H1 (cell line): Measurements from ENCODE around the gene HHAT. TPM values are rescaled to one million over a fixed set of nuclear protein-coding genes. Genes with fewer than 3 reads are reported as not detected.
A peak's percentile ranks its signal among the peaks of the same experiment; 100 is the strongest.

Experiments
- CTCF ChIA-PET: fragments of 300-600 bp; sonication (Branson Sonifier 250); formaldehyde crosslinking; loops from one replicate; lab custom pipeline; 2021; ENCODE audit not compliant: partially characterized antibody; lab: Charles Lee
- POLR2A ChIA-PET: fragments of 300-600 bp; sonication (Branson Sonifier 250); formaldehyde crosslinking; loops from one replicate; lab custom pipeline; 2021; ENCODE audit warnings: inconsistent platforms; ENCODE audit not compliant: partially characterized antibody; lab: Charles Lee
- DNase-seq, 2 experiments: peaks; one replicate each; pipeline versions ENCODE4 v3.0.0 to v3.0.0-alpha.2; 2010 to 2022; ENCODE audit warnings: low spot score in 2 of 2, low read depth in 1 of 2, mixed read lengths in 1 of 2
- FAIRE-seq: peaks from 2 replicates; lab custom pipeline; 2011; peaks lifted over from hg19 to GRCh38; lab: Jason Lieb, UNC
- H2AFZ ChIP-seq: 2 replicates; pipeline ENCODE4 v1.8.1; 2012; ENCODE audit warnings: low read length, inconsistent platforms
- H2AK5ac ChIP-seq: 2 replicates; pipeline ENCODE4 v1.6.1; 2013; ENCODE audit warnings: low read depth, low read length
- H2BK120ac ChIP-seq: replicated peaks from 2 replicates; pipeline ENCODE3; 2013; ENCODE audit warnings: low read depth, low read length, inconsistent platforms
- H2BK12ac ChIP-seq: 2 replicates; pipeline ENCODE4 v1.6.1; 2013; ENCODE audit warnings: low read depth, low read length
- H2BK15ac ChIP-seq: 2 replicates; pipeline ENCODE4 v1.6.1; 2013; ENCODE audit warnings: low read length
- H2BK20ac ChIP-seq: 2 replicates; pipeline ENCODE4 v1.6.1; 2013; ENCODE audit warnings: low read length
- H2BK5ac ChIP-seq: 2 replicates; pipeline ENCODE4 v1.6.1; 2013; ENCODE audit warnings: low read depth, low read length
- H3K14ac ChIP-seq: 2 replicates; pipeline ENCODE4 v1.6.1; 2013; ENCODE audit warnings: inconsistent platforms; ENCODE audit not compliant: insufficient read length
- H3K18ac ChIP-seq: 2 replicates; pipeline ENCODE4 v1.6.1; 2013; ENCODE audit warnings: low read length; ENCODE audit errors: extremely low read depth
- H3K23ac ChIP-seq: 2 replicates; pipeline ENCODE4 v1.6.1; 2013; ENCODE audit warnings: inconsistent platforms; ENCODE audit not compliant: insufficient read length
- H3K23me2 ChIP-seq: 2 replicates; pipeline ENCODE4 v1.6.1; 2013; ENCODE audit warnings: low read depth, low read length
- H3K27ac ChIP-seq: 2 replicates; pipeline ENCODE4 v1.6.1; 2011; ENCODE audit warnings: low read depth, low read length, inconsistent platforms
- H3K27me3 ChIP-seq, 4 experiments: replicated peaks in 1 of 4; 1 replicate in 1 of 4; 2 replicates in 3 of 4; pipeline versions ENCODE4 v1.6.1 to v1.8.1; 2011 to 2013; ENCODE audit warnings: low read length in 3 of 4, mild to moderate bottlenecking in 3 of 4, inconsistent platforms in 2 of 4, mixed read lengths in 2 of 4, moderate library complexity in 1 of 4; ENCODE audit not compliant: control insufficient read depth in 3 of 4, insufficient read depth in 3 of 4; ENCODE audit errors: extremely low read depth in 1 of 4
- H3K36me3 ChIP-seq, 4 experiments: 2 replicates each; pipeline versions ENCODE4 v1.6.1 to v1.8.1; 2011 to 2013; ENCODE audit warnings: mild to moderate bottlenecking in 4 of 4, low read length in 3 of 4, moderate library complexity in 2 of 4, control low read depth in 1 of 4, inconsistent platforms in 1 of 4; ENCODE audit not compliant: insufficient read depth in 4 of 4, control insufficient read depth in 2 of 4
- H3K4ac ChIP-seq: replicated peaks from 2 replicates; pipeline ENCODE3; 2013; ENCODE audit warnings: low read length, low read depth, mixed read lengths, inconsistent platforms; ENCODE audit not compliant: insufficient read length
- H3K4me1 ChIP-seq, 4 experiments: replicated peaks in 1 of 4; 1 replicate in 1 of 4; 2 replicates in 3 of 4; pipeline versions ENCODE4 v1.6.1 to v1.8.1; 2011 to 2013; ENCODE audit warnings: low read length in 3 of 4, inconsistent platforms in 2 of 4, mixed read lengths in 1 of 4; ENCODE audit not compliant: insufficient read depth in 4 of 4, control insufficient read depth in 3 of 4
- H3K4me2 ChIP-seq, 2 experiments: 2 replicates each; pipeline versions ENCODE4 v1.6.1 to v1.8.1; 2011 to 2013; ENCODE audit warnings: low read depth in 2 of 2, low read length in 2 of 2, control low read depth in 1 of 2, inconsistent platforms in 1 of 2, mild to moderate bottlenecking in 1 of 2; ENCODE audit not compliant: insufficient read depth in 1 of 2
- H3K4me3 ChIP-seq, 4 experiments: fragments of 200-600, 300-600 bp in 1 of 4; sonication (generic), shearing (Covaris generic), sonication (Bioruptor Twin) in 1 of 4; 2 replicates each; pipeline versions ENCODE4 v1.5.1 to v1.8.1; 2011 to 2016; ENCODE audit warnings: low read length in 4 of 4, low read depth in 3 of 4, control low read depth in 2 of 4, inconsistent platforms in 2 of 4, mild to moderate bottlenecking in 2 of 4, mixed read lengths in 1 of 4, moderate library complexity in 1 of 4; ENCODE audit not compliant: insufficient read depth in 2 of 4; ENCODE audit errors: extremely low read depth in 1 of 4
- H3K56ac ChIP-seq: replicated peaks from 2 replicates; pipeline ENCODE3; 2013; ENCODE audit warnings: low read depth, mild to moderate bottlenecking, mixed read lengths, low read length, inconsistent platforms; ENCODE audit not compliant: insufficient read length
- H3K79me1 ChIP-seq: 2 replicates; pipeline ENCODE4 v1.6.1; 2013; ENCODE audit warnings: low read depth, low read length, control low read depth
- H3K79me2 ChIP-seq, 2 experiments: 2 replicates each; pipeline versions ENCODE4 v1.6.1 to v1.8.1; 2012 to 2013; ENCODE audit warnings: low read length in 2 of 2, mild to moderate bottlenecking in 2 of 2, inconsistent platforms in 1 of 2; ENCODE audit not compliant: insufficient read depth in 2 of 2, control insufficient read depth in 1 of 2
- H3K9ac ChIP-seq, 4 experiments: replicated peaks in 1 of 4; 1 replicate in 1 of 4; 2 replicates in 3 of 4; pipeline versions ENCODE4 v1.6.1 to v1.8.1; 2011 to 2013; ENCODE audit warnings: low read depth in 3 of 4, low read length in 3 of 4, control low read depth in 2 of 4, mild to moderate bottlenecking in 2 of 4, moderate library complexity in 2 of 4, inconsistent platforms in 1 of 4; ENCODE audit errors: extremely low read depth in 1 of 4
- H3K9me3 ChIP-seq, 2 experiments: 2 replicates each; pipeline versions ENCODE4 v1.6.1 to v1.8.1; 2012 to 2013; ENCODE audit warnings: mild to moderate bottlenecking in 2 of 2, moderate library complexity in 2 of 2, control low read depth in 1 of 2, inconsistent platforms in 1 of 2, low read depth in 1 of 2, low read length in 1 of 2, mixed read lengths in 1 of 2; ENCODE audit not compliant: insufficient read depth in 2 of 2
- H4K20me1 ChIP-seq, 2 experiments: replicated peaks in 1 of 2; 2 replicates each; pipeline versions ENCODE3 to v1.8.1; 2011 to 2013; ENCODE audit warnings: inconsistent platforms in 2 of 2, low read length in 2 of 2, mild to moderate bottlenecking in 1 of 2; ENCODE audit not compliant: insufficient read depth in 2 of 2, control insufficient read depth in 1 of 2
- H4K5ac ChIP-seq: 2 replicates; pipeline ENCODE4 v1.6.1; 2013; ENCODE audit warnings: low read length, low read depth, mixed read lengths, inconsistent platforms; ENCODE audit not compliant: insufficient read length
- H4K8ac ChIP-seq: 2 replicates; pipeline ENCODE4 v1.8.0; 2013; ENCODE audit warnings: mild to moderate bottlenecking, moderate library complexity, low read length, inconsistent platforms; ENCODE audit not compliant: insufficient read depth; ENCODE audit errors: extremely low read depth
- H4K91ac ChIP-seq: replicated peaks from 2 replicates; pipeline ENCODE3; 2013; ENCODE audit warnings: low read length, mixed read lengths, inconsistent platforms; ENCODE audit not compliant: insufficient read length
- CHD1 ChIP-seq: IDR thresholded peaks from 2 replicates; pipeline ENCODE4 v1.6.1; 2012; ENCODE audit warnings: low read depth, low read length, improper control_type of control experiment
- CTCF ChIP-seq, 3 experiments: IDR thresholded peaks; 1 replicate in 2 of 3; 2 replicates in 1 of 3; pipeline versions ENCODE4 v1.5.1 to v1.6.1; 2011; ENCODE audit warnings: low read length in 3 of 3, mild to moderate bottlenecking in 3 of 3, inconsistent platforms in 2 of 3, low read depth in 1 of 3, moderate library complexity in 1 of 3; ENCODE audit not compliant: insufficient read depth in 1 of 3; ENCODE audit errors: control extremely low read depth in 1 of 3
- EZH2 ChIP-seq: fragments of 200-600 bp; sonication (generic); IDR thresholded peaks from 2 replicates; pipeline ENCODE4 v1.7.1; 2012; ENCODE audit warnings: low read depth, mild to moderate bottlenecking, moderate library complexity, low read length, inconsistent platforms; ENCODE audit not compliant: severe bottlenecking
- RAD21 ChIP-seq, 2 experiments: IDR thresholded peaks in 1 of 2; conservative IDR thresholded peaks in 1 of 2; 2 replicates each; pipeline ENCODE4 v1.6.1; 2011; ENCODE audit warnings: low read depth in 2 of 2, low read length in 2 of 2, improper control_type of control experiment in 1 of 2, inconsistent platforms in 1 of 2, mild to moderate bottlenecking in 1 of 2, moderate library complexity in 1 of 2
- TEAD4 ChIP-seq: IDR thresholded peaks from 2 replicates; pipeline ENCODE4 v1.6.1; 2012; ENCODE audit warnings: low read depth, low read length, inconsistent platforms, mixed read lengths
- WGBS, 2 experiments: shearing (Covaris generic) in 1 of 2; methylation state at CpG; one replicate each; pipeline versions ENCODE4 v1.1.6 to v1.1.7; 2013 to 2015; ENCODE audit warnings: low lambda C conversion rate in 2 of 2, mixed read lengths in 2 of 2, inconsistent platforms in 1 of 2, low coverage in 1 of 2, missing lambda C conversion rate in 1 of 2; ENCODE audit not compliant: insufficient replicate concordance in 2 of 2, insufficient coverage in 1 of 2, insufficient read length in 1 of 2; ENCODE audit errors: extremely low coverage in 1 of 2, missing lambda C conversion rate in 1 of 2; 5-methylcytosine and 5-hydroxymethylcytosine counted together
- polyA plus RNA-seq, 7 experiments: library from polyadenylated mRNA; depleted of rRNA in 3 of 7; stranded (reverse) in 5 of 7; unstranded in 2 of 7; fragments of >200 nt in 5 of 7; fragments of 200-250 nt in 2 of 7; gene quantifications; 1 replicate in 5 of 7; 2 replicates in 1 of 7; 4 replicates in 1 of 7; pipeline versions ENCODE4 v1.2.1 to v1.2.3, GENCODE V29; 2011 to 2013; ENCODE audit warnings: missing spikeins in 2 of 7, mixed read lengths in 2 of 7
- total RNA-seq: library from RNA; stranded (reverse); fragmentation: NEBNext Ultra II Directional; extraction: Animal tissue kit (Norgen Biotek cat#: 25700); gene quantifications from 2 replicates; pipeline ENCODE4 v1.2.1, GENCODE V29; 2021

Gene HHAT
- total and polyA plus RNA-seq, 2 of the 8 experiments (the other 6 are each of a cell fraction or from before 2014, with no cell fraction given), result 0.15 to 0.51 TPM

GRCh38 chr1:210455840-210456603, 127.3 kb downstream of the HHAT start:
- no peaks in the 10 kb centered on the region for H4K20me1 ChIP-seq
- H3K79me2 ChIP-seq, result no peaks in the 10 kb centered on the region
- no peak overlapping the region for H4K8ac ChIP-seq
- H3K27ac ChIP-seq, result no peak overlapping the region
- no peak overlapping the region for H2AK5ac ChIP-seq
- no peak for FAIRE-seq
- H3K4ac ChIP-seq, result no peak overlapping the region
- H3K9ac ChIP-seq, result no peak overlapping the region
- H2BK5ac ChIP-seq, result no peak overlapping the region
- no peaks in the 10 kb centered on the region; a peak in 1 of 7 replicates for H3K4me1 ChIP-seq
- no peak overlapping the region for H3K23ac ChIP-seq
- no peak overlapping the region for H3K4me2 ChIP-seq
- no peaks in the 10 kb centered on the region for H3K79me1 ChIP-seq
- no peak overlapping the region for H3K14ac ChIP-seq
- no peak overlapping the region for H2BK120ac ChIP-seq
- TF ChIP-seq EZH2, result no peak
- TF ChIP-seq RAD21 (IDR thresholded peaks at IDR 0.05 in 1 of 2, conservative IDR thresholded peaks at IDR 0.05 in 1 of 2; ENCODE audit: low read depth in 2 of 2, low read length in 2 of 2), result no peak
- no peak for TF ChIP-seq TEAD4
- TF ChIP-seq CTCF (IDR thresholded peaks at IDR 0.05; ENCODE audit: control extremely low read depth in 1 of 3, insufficient read depth in 1 of 3, low read depth in 1 of 3, low read length in 3 of 3), result no peak
- TF ChIP-seq CHD1, result no peak
- no peaks in the 10 kb centered on the region for H3K9me3 ChIP-seq
- CTCF ChIA-PET, result interaction anchor here (0.7 to 1.6 kb wide), 9 partner anchors 8 to 697 kb away, joined by 3 to 17 read pairs (median 3); no protein-coding TSS in a partner anchor
- H2BK20ac ChIP-seq, result no peak overlapping the region
- H3K4me3 ChIP-seq, result no peak overlapping the region
- H4K91ac ChIP-seq, result no peak overlapping the region
- no peak overlapping the region for H2BK15ac ChIP-seq
- no peak overlapping the region for H4K5ac ChIP-seq
- no peak overlapping the region for H3K18ac ChIP-seq
- H3K27me3 ChIP-seq, result no peaks in the 10 kb centered on the region; a peak in 1 of 7 replicates
- WGBS, 2 experiments, result 89% methylated on average over 8 of the region's 8 CpGs; no CpG with 5 or more reads in 1 of the 2 experiments
- DNase-seq, result no peak
- no peak overlapping the region for H2BK12ac ChIP-seq
- H3K36me3 ChIP-seq, result no peaks in the 10 kb centered on the region
- H3K56ac ChIP-seq, result no peak overlapping the region
- POLR2A ChIA-PET, result no interaction called here
- no peaks in the 10 kb centered on the region for H3K23me2 ChIP-seq
- H2AFZ ChIP-seq, result 0 out of 2 replicates have a peak overlapping the region, but pooled peaks have one; percentile 31
